Uterus (tissue), 2 donors: ENCODE measurements around the gene AHDC1.

Experiments
- POLR2A ChIP-seq, 2 donors: fragments of 450-650 bp; IDR thresholded peaks; one replicate each; pipeline ENCODE4 v1.6.1; 2016; ENCODE audit warnings: antibody characterized with exemption in 2 of 2, mild to moderate bottlenecking in 1 of 2, moderate library complexity in 1 of 2
- TF ChIP-seq, protein P1 (sequence below), 4 experiments: fragments of 200-600 bp in 2 of 4; fragments of 450-650 bp in 2 of 4; sonication (generic) in 2 of 4; IDR thresholded peaks; one replicate each; pipeline ENCODE4 v1.5.1; 2016 to 2019; ENCODE audit warnings: antibody characterized with exemption in 4 of 4, mild to moderate bottlenecking in 2 of 4, moderate library complexity in 1 of 4

GRCh38 chr1:27596986-27597385, 7.0 kb downstream of the AHDC1 start:
- no peak for TF ChIP-seq POLR2A (IDR thresholded peaks at IDR 0.05)
- TF ChIP-seq, protein P1, sequence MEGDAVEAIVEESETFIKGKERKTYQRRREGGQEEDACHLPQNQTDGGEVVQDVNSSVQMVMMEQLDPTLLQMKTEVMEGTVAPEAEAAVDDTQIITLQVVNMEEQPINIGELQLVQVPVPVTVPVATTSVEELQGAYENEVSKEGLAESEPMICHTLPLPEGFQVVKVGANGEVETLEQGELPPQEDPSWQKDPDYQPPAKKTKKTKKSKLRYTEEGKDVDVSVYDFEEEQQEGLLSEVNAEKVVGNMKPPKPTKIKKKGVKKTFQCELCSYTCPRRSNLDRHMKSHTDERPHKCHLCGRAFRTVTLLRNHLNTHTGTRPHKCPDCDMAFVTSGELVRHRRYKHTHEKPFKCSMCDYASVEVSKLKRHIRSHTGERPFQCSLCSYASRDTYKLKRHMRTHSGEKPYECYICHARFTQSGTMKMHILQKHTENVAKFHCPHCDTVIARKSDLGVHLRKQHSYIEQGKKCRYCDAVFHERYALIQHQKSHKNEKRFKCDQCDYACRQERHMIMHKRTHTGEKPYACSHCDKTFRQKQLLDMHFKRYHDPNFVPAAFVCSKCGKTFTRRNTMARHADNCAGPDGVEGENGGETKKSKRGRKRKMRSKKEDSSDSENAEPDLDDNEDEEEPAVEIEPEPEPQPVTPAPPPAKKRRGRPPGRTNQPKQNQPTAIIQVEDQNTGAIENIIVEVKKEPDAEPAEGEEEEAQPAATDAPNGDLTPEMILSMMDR (IDR thresholded peaks at IDR 0.05) = no peak
